ENCODE measurements around the gene BCAN. TPM values are rescaled to one million over a fixed set of nuclear protein-coding genes. Genes with fewer than 3 reads are reported as not detected.

BCAN gene
- total and polyA plus RNA-seq, 2 of the 8 experiments (the other 6 are each of a cell fraction or from before 2014, with no cell fraction given), result 4.5 to 24.0 TPM

DNA sequence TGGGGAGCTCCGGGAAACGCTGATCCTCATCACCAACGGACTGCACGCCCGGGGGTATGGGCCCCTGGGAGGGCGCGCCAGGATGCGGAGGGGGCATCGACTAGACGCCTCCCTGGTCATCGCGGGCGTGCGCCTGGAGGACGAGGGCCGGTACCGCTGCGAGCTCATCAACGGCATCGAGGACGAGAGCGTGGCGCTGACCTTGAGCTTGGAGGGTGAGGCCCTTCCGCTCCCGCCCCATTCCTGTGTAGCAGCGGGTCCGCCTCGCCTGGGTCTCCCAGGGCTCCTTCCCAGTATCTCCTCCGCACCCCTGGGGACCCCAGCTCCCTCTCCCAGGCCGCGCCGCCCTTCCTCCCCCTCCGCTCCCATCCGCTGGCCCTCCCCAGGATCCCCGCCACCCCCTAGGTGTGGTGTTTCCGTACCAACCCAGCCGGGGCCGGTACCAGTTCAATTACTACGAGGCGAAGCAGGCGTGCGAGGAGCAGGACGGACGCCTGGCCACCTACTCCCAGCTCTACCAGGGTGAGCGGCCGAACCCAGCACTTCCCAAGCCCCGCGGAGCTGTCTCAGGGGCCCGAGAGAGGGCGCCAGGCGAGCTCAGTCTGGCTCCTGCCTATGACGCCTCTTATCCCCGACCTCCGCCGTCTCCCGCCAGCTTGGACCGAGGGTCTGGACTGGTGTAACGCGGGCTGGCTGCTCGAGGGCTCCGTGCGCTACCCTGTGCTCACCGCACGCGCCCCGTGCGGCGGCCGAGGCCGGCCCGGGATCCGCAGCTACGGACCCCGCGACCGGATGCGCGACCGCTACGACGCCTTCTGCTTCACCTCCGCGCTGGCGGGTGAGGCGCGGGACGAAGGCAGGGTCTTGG, 17.7 kb upstream of the BCAN start (continued):
- TF ChIP-seq, protein P1, sequence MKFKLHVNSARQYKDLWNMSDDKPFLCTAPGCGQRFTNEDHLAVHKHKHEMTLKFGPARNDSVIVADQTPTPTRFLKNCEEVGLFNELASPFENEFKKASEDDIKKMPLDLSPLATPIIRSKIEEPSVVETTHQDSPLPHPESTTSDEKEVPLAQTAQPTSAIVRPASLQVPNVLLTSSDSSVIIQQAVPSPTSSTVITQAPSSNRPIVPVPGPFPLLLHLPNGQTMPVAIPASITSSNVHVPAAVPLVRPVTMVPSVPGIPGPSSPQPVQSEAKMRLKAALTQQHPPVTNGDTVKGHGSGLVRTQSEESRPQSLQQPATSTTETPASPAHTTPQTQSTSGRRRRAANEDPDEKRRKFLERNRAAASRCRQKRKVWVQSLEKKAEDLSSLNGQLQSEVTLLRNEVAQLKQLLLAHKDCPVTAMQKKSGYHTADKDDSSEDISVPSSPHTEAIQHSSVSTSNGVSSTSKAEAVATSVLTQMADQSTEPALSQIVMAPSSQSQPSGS (IDR thresholded peaks at IDR 0.05; ENCODE audit: low read length), result no peak
- no peak for TF ChIP-seq BCL11A (IDR thresholded peaks at IDR 0.05; ENCODE audit: low read depth in 2 of 2, low read length in 2 of 2)
- TF ChIP-seq POLR2A (IDR thresholded peaks at IDR 0.05; ENCODE audit: control extremely low read depth in 1 of 2, low read depth in 2 of 2, low read length in 2 of 2), result 0 out of 3 replicates have a peak, but pooled peaks of 1 of the 2 experiments have one; percentile 24
- TF ChIP-seq, protein P2, sequence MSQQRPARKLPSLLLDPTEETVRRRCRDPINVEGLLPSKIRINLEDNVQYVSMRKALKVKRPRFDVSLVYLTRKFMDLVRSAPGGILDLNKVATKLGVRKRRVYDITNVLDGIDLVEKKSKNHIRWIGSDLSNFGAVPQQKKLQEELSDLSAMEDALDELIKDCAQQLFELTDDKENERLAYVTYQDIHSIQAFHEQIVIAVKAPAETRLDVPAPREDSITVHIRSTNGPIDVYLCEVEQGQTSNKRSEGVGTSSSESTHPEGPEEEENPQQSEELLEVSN (IDR thresholded peaks at IDR 0.05), result peak; percentile 95
- no peak for TF ChIP-seq CHD1 (IDR thresholded peaks at IDR 0.05; ENCODE audit: low read depth, low read length)
- TF ChIP-seq ZNF274 (IDR thresholded peaks at IDR 0.05; ENCODE audit: borderline replicate concordance, extremely low read depth, low read length), result no peak
- TF ChIP-seq TAF1 (IDR thresholded peaks at IDR 0.05; ENCODE audit: low read depth, low read length), result peak; percentile 55
- TF ChIP-seq CREB1 (IDR thresholded peaks at IDR 0.05), result peak; percentile 91
- TF ChIP-seq, protein P3, sequence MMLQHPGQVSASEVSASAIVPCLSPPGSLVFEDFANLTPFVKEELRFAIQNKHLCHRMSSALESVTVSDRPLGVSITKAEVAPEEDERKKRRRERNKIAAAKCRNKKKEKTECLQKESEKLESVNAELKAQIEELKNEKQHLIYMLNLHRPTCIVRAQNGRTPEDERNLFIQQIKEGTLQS (IDR thresholded peaks at IDR 0.05; ENCODE audit: insufficient read depth, low read depth, low read length), result peak; percentile 58
- no peak for TF ChIP-seq CHD2 (IDR thresholded peaks at IDR 0.05; ENCODE audit: low read length)
- no peak for TF ChIP-seq NRF1 (IDR thresholded peaks at IDR 0.05; ENCODE audit: low read depth, low read length)
- no peak for TF ChIP-seq EGR1 (IDR thresholded peaks at IDR 0.05; ENCODE audit: borderline replicate concordance, low read depth, low read length)
- peak; percentile 96 for TF ChIP-seq KDM4A (IDR thresholded peaks at IDR 0.05; ENCODE audit: low read depth, low read length, severe bottlenecking)
- 0 out of 4 replicates have a peak, but pooled peaks of 1 of the 2 experiments have one; percentile 22 for TF ChIP-seq SIN3A (conservative IDR thresholded peaks at IDR 0.05 in 1 of 2, IDR thresholded peaks at IDR 0.05 in 1 of 2; ENCODE audit: low read depth in 1 of 2, low read length in 2 of 2)
- TF ChIP-seq EZH2 (IDR thresholded peaks at IDR 0.05; ENCODE audit: low read depth, low read length, severe bottlenecking), result peak; percentile 82
- TF ChIP-seq, protein P4, sequence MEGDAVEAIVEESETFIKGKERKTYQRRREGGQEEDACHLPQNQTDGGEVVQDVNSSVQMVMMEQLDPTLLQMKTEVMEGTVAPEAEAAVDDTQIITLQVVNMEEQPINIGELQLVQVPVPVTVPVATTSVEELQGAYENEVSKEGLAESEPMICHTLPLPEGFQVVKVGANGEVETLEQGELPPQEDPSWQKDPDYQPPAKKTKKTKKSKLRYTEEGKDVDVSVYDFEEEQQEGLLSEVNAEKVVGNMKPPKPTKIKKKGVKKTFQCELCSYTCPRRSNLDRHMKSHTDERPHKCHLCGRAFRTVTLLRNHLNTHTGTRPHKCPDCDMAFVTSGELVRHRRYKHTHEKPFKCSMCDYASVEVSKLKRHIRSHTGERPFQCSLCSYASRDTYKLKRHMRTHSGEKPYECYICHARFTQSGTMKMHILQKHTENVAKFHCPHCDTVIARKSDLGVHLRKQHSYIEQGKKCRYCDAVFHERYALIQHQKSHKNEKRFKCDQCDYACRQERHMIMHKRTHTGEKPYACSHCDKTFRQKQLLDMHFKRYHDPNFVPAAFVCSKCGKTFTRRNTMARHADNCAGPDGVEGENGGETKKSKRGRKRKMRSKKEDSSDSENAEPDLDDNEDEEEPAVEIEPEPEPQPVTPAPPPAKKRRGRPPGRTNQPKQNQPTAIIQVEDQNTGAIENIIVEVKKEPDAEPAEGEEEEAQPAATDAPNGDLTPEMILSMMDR (IDR thresholded peaks at IDR 0.05; ENCODE audit: control extremely low read depth in 1 of 3, insufficient read depth in 1 of 3, low read depth in 1 of 3, low read length in 3 of 3), result peak; percentile 54 to 62 (median 61)
- peak; percentile 84 for TF ChIP-seq ASH2L (IDR thresholded peaks at IDR 0.05; ENCODE audit: low read length)
- TF ChIP-seq SP4 (IDR thresholded peaks at IDR 0.05; ENCODE audit: low read length), result no peak

All from H1 (cell line).